ACC112 (cell line): ENCODE measurements around the gene SNAP47.

Experiments used
- H2AFZ ChIP-seq: fragments of 200-600 bp; sonication (generic); one replicate; pipeline ENCODE4 v1.6.0; 2017; ENCODE audit warnings: antibody characterized with exemption, low read length; ENCODE audit not compliant: unreplicated experiment
- H3K27ac ChIP-seq: fragments of 200-600 bp; sonication (generic); 2 replicates; pipeline ENCODE4 v1.5.1; 2014; ENCODE audit warnings: low read depth, mild to moderate bottlenecking, antibody characterized with exemption, low read length, moderate library complexity
- H3K27me3 ChIP-seq: fragments of 200-600 bp; sonication (generic); 2 replicates; pipeline ENCODE4 v1.6.1; 2014; ENCODE audit warnings: mild to moderate bottlenecking, antibody characterized with exemption, low read length, moderate library complexity, mixed read lengths; ENCODE audit not compliant: insufficient read depth
- H3K36me3 ChIP-seq: fragments of 200-600 bp; sonication (generic); 2 replicates; pipeline ENCODE4 v1.6.1; 2016; ENCODE audit warnings: mild to moderate bottlenecking, antibody characterized with exemption, low read length, moderate library complexity, mixed read lengths; ENCODE audit not compliant: insufficient read depth
- H3K4me1 ChIP-seq: fragments of 200-600 bp; sonication (generic); one replicate; pipeline ENCODE4 v1.6.1; 2016; ENCODE audit warnings: low read length, mixed read lengths; ENCODE audit not compliant: insufficient read depth, unreplicated experiment, control insufficient read depth
- H3K4me3 ChIP-seq: fragments of 200-600 bp; sonication (generic); 2 replicates; pipeline ENCODE4 v1.5.1; 2014; ENCODE audit warnings: mild to moderate bottlenecking, low read depth, low read length
- H3K79me2 ChIP-seq: fragments of 200-600 bp; sonication (generic); one replicate; pipeline ENCODE4 v1.6.0; 2016; ENCODE audit warnings: low read length; ENCODE audit not compliant: control insufficient read depth, unreplicated experiment, insufficient read depth

SNAP47 gene

GRCh38 chr1:227768640-227769039 is 33.4 kb downstream of the SNAP47 start:
- Histone ChIP-seq H3K4me3 (no peak overlapping the region), H2AFZ (no peak overlapping the region), H3K79me2 (peaks cover 3% of the 10 kb centered on the region), H3K36me3 (peaks cover 5% of the 10 kb centered on the region; the same call in 1 of the 2 replicates), H3K4me1 (no peaks in the 10 kb centered on the region), H3K27me3 (no peaks in the 10 kb centered on the region), H3K27ac (no peak overlapping the region)

GRCh38 chr1:227769047-227769935 is 34.1 kb downstream of the SNAP47 start:
- Histone ChIP-seq H3K4me3 (no peak overlapping the region), H3K27me3 (no peaks in the 10 kb centered on the region), H3K4me1 (no peaks in the 10 kb centered on the region), H2AFZ (no peak overlapping the region), H3K36me3 (peaks cover 5% of the 10 kb centered on the region; the same call in 1 of the 2 replicates), H3K27ac (no peak overlapping the region), H3K79me2 (no peaks in the 10 kb centered on the region)

- H3K4me3 ChIP-seq, result no peak overlapping the region
- no peaks in the 10 kb centered on the region for H3K4me1 ChIP-seq
- no peaks in the 10 kb centered on the region for H3K27me3 ChIP-seq
- H3K27ac ChIP-seq, result no peak overlapping the region
- H2AFZ ChIP-seq, result no peak overlapping the region
- no peaks in the 10 kb centered on the region for H3K79me2 ChIP-seq
- H3K36me3 ChIP-seq, result peaks cover 5% of the 10 kb centered on the region; the same call in 1 of the 2 replicates
Measured at GRCh38 chr1:227769936-227770494, 34.8 kb downstream of the SNAP47 start.

GRCh38 chr1:227770812-227771211 is 35.6 kb downstream of the SNAP47 start:
- Histone ChIP-seq H3K36me3 (peaks cover 5% of the 10 kb centered on the region; the same call in 1 of the 2 replicates), H3K4me1 (no peaks in the 10 kb centered on the region), H3K27ac (no peak overlapping the region), H3K27me3 (no peaks in the 10 kb centered on the region), H3K4me3 (no peak overlapping the region), H3K79me2 (no peaks in the 10 kb centered on the region), H2AFZ (no peak overlapping the region)

GRCh38 chr1:227771326-227771725 is 36.1 kb downstream of the SNAP47 start:
- Histone ChIP-seq H3K4me1 (peaks cover 4% of the 10 kb centered on the region), H3K79me2 (no peaks in the 10 kb centered on the region), H3K27ac (no peak overlapping the region), H2AFZ (no peak overlapping the region), H3K36me3 (peaks cover 5% of the 10 kb centered on the region; the same call in 1 of the 2 replicates), H3K27me3 (no peaks in the 10 kb centered on the region), H3K4me3 (no peak overlapping the region)

GRCh38 chr1:227771771-227772170 is 36.5 kb downstream of the SNAP47 start:
- Histone ChIP-seq H3K27ac (no peak overlapping the region), H3K4me3 (no peak overlapping the region), H2AFZ (no peak overlapping the region), H3K36me3 (peaks cover 5% of the 10 kb centered on the region; the same call in 1 of the 2 replicates), H3K79me2 (no peaks in the 10 kb centered on the region), H3K4me1 (peaks cover 4% of the 10 kb centered on the region), H3K27me3 (no peaks in the 10 kb centered on the region)

GRCh38 chr1:227773558-227773957 is 38.3 kb downstream of the SNAP47 start:
- Histone ChIP-seq H3K36me3 (no peaks in the 10 kb centered on the region), H3K79me2 (no peaks in the 10 kb centered on the region), H3K4me1 (peaks cover 7% of the 10 kb centered on the region), H3K4me3 (no peak overlapping the region), H3K27me3 (no peaks in the 10 kb centered on the region), H3K27ac (no peak overlapping the region), H2AFZ (no peak overlapping the region)

- Histone ChIP-seq H3K79me2 (no peaks in the 10 kb centered on the region), H3K36me3 (no peaks in the 10 kb centered on the region), H3K4me1 (peaks cover 13% of the 10 kb centered on the region), H3K27ac (no peak overlapping the region), H2AFZ (no peak overlapping the region), H3K27me3 (no peaks in the 10 kb centered on the region), H3K4me3 (no peak overlapping the region)
Measured at GRCh38 chr1:227774051-227774731, 39.0 kb downstream of the SNAP47 start.

- H3K79me2 ChIP-seq, result no peaks in the 10 kb centered on the region
- no peaks in the 10 kb centered on the region for H3K36me3 ChIP-seq
- no peak overlapping the region for H2AFZ ChIP-seq
- H3K4me1 ChIP-seq, result peaks cover 15% of the 10 kb centered on the region
- H3K27ac ChIP-seq, result no peak overlapping the region
- no peaks in the 10 kb centered on the region for H3K27me3 ChIP-seq
- no peak overlapping the region for H3K4me3 ChIP-seq
Measured at GRCh38 chr1:227774821-227775661, 39.8 kb downstream of the SNAP47 start.

- Histone ChIP-seq H3K79me2 (no peaks in the 10 kb centered on the region), H3K27me3 (no peaks in the 10 kb centered on the region), H3K4me3 (no peak overlapping the region), H2AFZ (no peak overlapping the region), H3K4me1 (peaks cover 15% of the 10 kb centered on the region), H3K27ac (no peak overlapping the region), H3K36me3 (no peaks in the 10 kb centered on the region)
Measured at GRCh38 chr1:227775841-227776240, 40.6 kb downstream of the SNAP47 start.
